ENCODE data around the gene ATP5ME.

ATP5ME gene

GRCh38 chr4:674172-675035 is at the start of gene ATP5ME, which contains the start of gene MYL5:
ATP5ME (minus strand) TSS chr4:674276; CDS start chr4:674247, 29 bp downstream.
MYL5 (plus strand) TSS chr4:674542; CDS start chr4:678027, 3,485 bp downstream.
- Histone ChIP-seq H3K36me3 (peaks cover 30% of the 10 kb centered on the region), H3K27me3 (ENCODE audit: insufficient read depth, low read depth, severe bottlenecking) (no peaks in the 10 kb centered on the region), H3K4me3 (ENCODE audit: low read depth, low read length) (peak within 1 kb of the TSS; percentile 80), H3K27ac (peak within 1 kb of the TSS; percentile 85), H3K9me3 (ENCODE audit: severe bottlenecking) (no peaks in the 10 kb centered on the region)
- peak; percentile 97 for DNase-seq
- peak; percentile 100 for TF ChIP-seq CTCF (IDR thresholded peaks at IDR 0.05; ENCODE audit: low read depth, low read length)

DNA sequence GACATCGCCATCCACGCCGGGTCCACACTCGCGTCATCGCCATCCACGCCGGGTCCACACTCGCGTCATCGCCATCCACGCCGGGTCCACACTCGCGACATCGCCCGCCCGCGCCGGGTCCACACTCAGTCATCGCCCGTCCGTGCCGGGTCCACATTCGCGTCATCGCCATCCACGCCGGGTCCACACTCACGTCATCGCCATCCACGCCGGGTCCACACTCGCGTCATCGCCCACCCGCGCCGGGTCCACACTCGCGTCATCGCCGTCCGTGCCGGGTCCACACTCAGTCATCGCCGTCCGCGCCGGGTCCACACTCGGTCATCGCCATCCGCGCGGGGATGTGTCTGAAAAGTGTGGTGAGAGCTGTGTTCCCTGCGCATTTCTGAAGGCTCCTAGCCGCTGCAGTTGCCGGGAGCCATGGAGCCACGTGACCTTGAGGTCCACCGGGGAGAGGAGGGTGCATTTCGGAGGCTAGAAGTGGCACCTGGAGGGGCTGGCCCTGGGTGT is 48.8 kb upstream of the ATP5ME start:
- no peak for DNase-seq
- no peak for TF ChIP-seq CTCF (IDR thresholded peaks at IDR 0.05; ENCODE audit: low read depth, low read length)
- no peak overlapping the region for H3K4me3 ChIP-seq (ENCODE audit: low read depth, low read length)
- H3K27me3 ChIP-seq (ENCODE audit: insufficient read depth, low read depth, severe bottlenecking), result no peaks in the 10 kb centered on the region
- H3K27ac ChIP-seq, result no peak overlapping the region
- peaks cover 21% of the 10 kb centered on the region for H3K36me3 ChIP-seq
- H3K9me3 ChIP-seq (ENCODE audit: severe bottlenecking), result no peaks in the 10 kb centered on the region

- no peak overlapping the region for H3K27ac ChIP-seq
- DNase-seq, result no peak
- H3K36me3 ChIP-seq, result peaks cover 21% of the 10 kb centered on the region
- no peaks in the 10 kb centered on the region for H3K9me3 ChIP-seq (ENCODE audit: severe bottlenecking)
- no peaks in the 10 kb centered on the region for H3K27me3 ChIP-seq (ENCODE audit: insufficient read depth, low read depth, severe bottlenecking)
- no peak overlapping the region for H3K4me3 ChIP-seq (ENCODE audit: low read depth, low read length)
- TF ChIP-seq CTCF (IDR thresholded peaks at IDR 0.05; ENCODE audit: low read depth, low read length), result no peak
Measured at GRCh38 chr4:722169-722725, 48.2 kb upstream of the ATP5ME start.

DNA sequence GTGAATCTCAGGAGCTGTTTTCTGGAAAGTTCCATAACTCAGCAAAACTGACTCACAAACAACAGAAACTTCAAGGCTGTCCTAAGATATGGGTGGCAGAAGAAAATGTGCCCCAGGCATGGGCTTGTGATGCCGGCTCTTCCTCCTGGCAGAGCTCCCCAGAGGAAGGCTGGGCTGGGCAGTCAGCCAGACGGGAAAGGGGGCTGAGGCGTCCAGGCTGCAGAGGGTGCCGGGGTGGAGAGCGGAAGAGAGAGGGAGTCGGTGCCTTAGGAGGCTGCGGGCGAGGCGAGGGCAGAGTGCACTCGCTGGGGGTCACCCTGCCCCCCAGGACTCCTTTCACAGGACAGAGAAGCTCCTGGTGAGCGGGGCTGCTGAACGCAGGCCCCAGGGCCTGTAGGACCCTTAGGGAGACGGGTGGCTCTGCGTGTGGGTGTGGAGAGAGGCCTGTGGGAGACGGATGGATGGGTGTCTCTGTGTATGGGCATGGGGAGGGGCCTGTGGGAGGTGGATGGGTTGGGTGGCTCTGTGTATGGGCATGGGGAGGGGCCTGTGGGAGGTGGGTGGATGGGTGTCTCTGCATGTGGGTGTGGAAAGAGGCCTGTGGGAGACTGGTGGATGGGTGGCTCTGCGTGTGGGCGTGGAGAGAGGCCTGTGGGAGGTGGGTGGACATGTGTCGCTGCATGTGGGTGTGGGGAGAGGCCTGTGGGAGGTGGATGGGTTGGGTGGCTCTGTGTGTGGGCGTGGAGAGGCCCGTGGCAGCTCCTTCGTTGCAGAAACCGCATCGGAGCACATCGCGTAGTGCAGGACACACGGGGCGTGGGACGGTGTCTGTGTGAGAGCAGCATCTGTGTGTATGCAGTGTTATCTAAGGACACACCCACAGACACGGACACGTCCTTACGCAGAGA is 47.4 kb upstream of the ATP5ME start:
- H3K4me3 ChIP-seq (ENCODE audit: low read depth, low read length), result no peak overlapping the region
- no peak overlapping the region for H3K27ac ChIP-seq
- H3K27me3 ChIP-seq (ENCODE audit: insufficient read depth, low read depth, severe bottlenecking), result no peaks in the 10 kb centered on the region
- H3K36me3 ChIP-seq, result peaks cover 21% of the 10 kb centered on the region
- H3K9me3 ChIP-seq (ENCODE audit: severe bottlenecking), result no peaks in the 10 kb centered on the region
- no peak for DNase-seq
- no peak for TF ChIP-seq CTCF (IDR thresholded peaks at IDR 0.05; ENCODE audit: low read depth, low read length)

DNA sequence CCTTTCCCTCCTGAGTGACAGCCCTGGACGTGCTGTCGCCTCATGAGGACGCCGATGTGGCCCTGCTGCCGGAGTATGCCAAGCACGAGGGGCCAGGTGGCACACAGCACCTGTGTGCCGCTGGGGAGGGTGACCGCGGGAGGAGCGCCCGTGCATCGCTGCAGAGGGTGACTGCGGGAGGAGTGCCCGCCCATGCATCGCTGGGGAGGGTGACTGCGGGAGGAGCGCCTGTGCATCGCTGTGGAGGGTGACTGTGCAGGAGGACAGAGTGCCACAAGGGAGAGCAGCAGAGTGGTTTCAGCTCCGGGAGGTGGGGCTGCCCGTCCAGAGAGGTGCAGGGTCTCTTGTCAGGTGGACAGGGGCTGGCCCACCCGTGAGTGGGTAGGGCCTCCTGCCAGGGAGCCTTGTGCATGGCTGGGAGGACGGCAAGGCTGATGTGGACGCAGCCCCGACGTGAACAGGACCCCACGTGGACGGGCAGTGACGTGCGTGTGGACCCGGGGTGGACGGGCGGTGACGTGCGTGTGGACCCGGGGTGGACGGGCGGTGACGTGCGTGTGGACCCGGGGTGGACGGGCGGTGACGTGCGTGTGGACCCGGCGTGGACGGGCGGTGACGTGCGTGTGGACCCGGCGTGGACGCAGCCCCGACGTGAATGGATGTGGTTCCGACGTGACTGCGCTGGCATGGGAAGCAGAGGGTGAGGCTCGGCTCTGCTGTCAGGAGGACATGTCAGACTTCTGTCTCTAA is 46.2 kb upstream of the ATP5ME start:
- Histone ChIP-seq H3K36me3 (peaks cover 21% of the 10 kb centered on the region), H3K27ac (no peak overlapping the region), H3K27me3 (ENCODE audit: insufficient read depth, low read depth, severe bottlenecking) (no peaks in the 10 kb centered on the region), H3K9me3 (ENCODE audit: severe bottlenecking) (no peaks in the 10 kb centered on the region), H3K4me3 (ENCODE audit: low read depth, low read length) (no peak overlapping the region)
- TF ChIP-seq CTCF (IDR thresholded peaks at IDR 0.05; ENCODE audit: low read depth, low read length), result no peak
- no peak for DNase-seq
